PC-9 (cell line): ENCODE measurements around the gene GNG4. TPM values are rescaled to one million over a fixed set of nuclear protein-coding genes. Genes with fewer than 3 reads are reported as not detected.

Experiments used
- Bru-seq: library from RNA; stranded (reverse); fragments of 400-500 nt; gene quantifications from one replicate; lab custom pipeline; 2021; lab: Mats Ljungman, UMichigan
- BruChase-seq, 2 experiments: library from RNA; stranded (reverse); fragments of 400-500 nt; gene quantifications; one replicate each; lab custom pipeline; 2021; lab: Mats Ljungman, UMichigan
- BruUV-seq: library from RNA; stranded (reverse); fragments of 400-500 nt; replicated peaks from 2 replicates; lab custom pipeline; 2021; lab: Mats Ljungman, UMichigan
- CTCF ChIA-PET: fragments of 300-600 bp; sonication (Branson Sonifier 250); formaldehyde crosslinking; loops from one replicate; lab custom pipeline; 2022; ENCODE audit warnings: antibody characterized with exemption; lab: Charles Lee
- POLR2A ChIA-PET: fragments of 300-600 bp; sonication (Branson Sonifier 250); formaldehyde crosslinking; loops from one replicate; lab custom pipeline; 2022; ENCODE audit warnings: antibody characterized with exemption; ENCODE audit not compliant: unreplicated experiment; lab: Charles Lee
- DNase-seq, 2 experiments: peaks; one replicate each; pipeline versions ENCODE4 v3.0.0 to v3.0.0-alpha.2; 2015 to 2022; ENCODE audit warnings: mixed read lengths in 1 of 2
- H2AFZ ChIP-seq: fragments of 200-600 bp; sonication (generic); 2 replicates; pipeline ENCODE4 v1.8.1; 2017; ENCODE audit warnings: antibody characterized with exemption
- H3F3A ChIP-seq: fragments of 200-600 bp; sonication (generic); 2 replicates; pipeline ENCODE4 v1.8.1; 2017; ENCODE audit warnings: antibody characterized with exemption, mild to moderate bottlenecking, low read depth; ENCODE audit not compliant: insufficient read depth
- H3K27ac ChIP-seq: fragments of 200-600 bp; sonication (generic); 2 replicates; pipeline ENCODE4 v1.6.1; 2016; ENCODE audit warnings: mixed run types
- H3K27me3 ChIP-seq: fragments of 200-600 bp; sonication (generic); 2 replicates; pipeline ENCODE4 v1.6.1; 2016; ENCODE audit warnings: low read depth, mixed run types; ENCODE audit not compliant: insufficient read depth
- H3K36me3 ChIP-seq: fragments of 200-600 bp; sonication (generic); 2 replicates; pipeline ENCODE4 v1.6.1; 2016; ENCODE audit warnings: low read depth, mixed run types
- H3K4me1 ChIP-seq: fragments of 200-600 bp; sonication (generic); replicated peaks from 2 replicates; pipeline ENCODE4 v1.6.1; 2016; ENCODE audit warnings: mixed run types; ENCODE audit not compliant: insufficient read depth
- H3K4me2 ChIP-seq: fragments of 200-600 bp; sonication (generic); 2 replicates; pipeline ENCODE4 v1.6.1; 2017; ENCODE audit warnings: mixed run types
- H3K4me3 ChIP-seq: fragments of 200-600 bp; sonication (generic); 2 replicates; pipeline ENCODE4 v1.6.1; 2016; ENCODE audit warnings: mixed run types
- H3K79me2 ChIP-seq: fragments of 200-600 bp; sonication (generic); 2 replicates; pipeline ENCODE4 v1.6.1; 2017; ENCODE audit warnings: low read depth, mixed run types
- H3K9me2 ChIP-seq: fragments of 200-600 bp; sonication (generic); 2 replicates; pipeline ENCODE4 v1.8.1; 2017; ENCODE audit warnings: mild to moderate bottlenecking; ENCODE audit not compliant: insufficient read depth
- H3K9me3 ChIP-seq: fragments of 200-600 bp; sonication (generic); 2 replicates; pipeline ENCODE4 v1.8.1; 2016; ENCODE audit warnings: low read depth; ENCODE audit not compliant: insufficient read depth
- H4K20me1 ChIP-seq: fragments of 200-600 bp; sonication (generic); 2 replicates; pipeline ENCODE4 v1.8.1; 2017; ENCODE audit not compliant: insufficient read depth
- EZH2 ChIP-seq: fragments of 200-600 bp; sonication (generic); IDR thresholded peaks from 2 replicates; pipeline ENCODE4 v1.8.0; 2017; ENCODE audit warnings: antibody characterized with exemption, low read depth
- intact Hi-C: fragments of 100-400 bp; cut with micrococcal nuclease; formaldehyde crosslinking; loops from one replicate; pipeline ENCODE4 v1.10.0; 2022; ENCODE audit not compliant: unreplicated experiment
- long read RNA-seq: library from polyadenylated mRNA; stranded (forward); transcript quantifications from one replicate; pipeline ENCODE4 v2.0.0, GENCODE V29; 2022
- total RNA-seq: library from RNA; stranded (reverse); gene quantifications from 2 replicates; pipeline ENCODE4 v1.2.3, GENCODE V29; 2021
- TF ChIP-seq, protein P1 (sequence below): fragments of 200-600 bp; sonication (generic); conservative IDR thresholded peaks from 2 replicates; pipeline ENCODE4 v1.6.1; 2017; ENCODE audit warnings: mixed run types, antibody characterized with exemption, mild to moderate bottlenecking, moderate library complexity

The GNG4 gene
- 15.5 and 16.3 TPM in 2 replicates for total RNA-seq
- Bru-seq, nascent RNA = percentile 44 among the genes with signal in this experiment
- BruChase-seq, experiment 1, labeled RNA remaining after a 2-hour chase = percentile 41 among the genes with signal in this experiment
- percentile 47 among the genes with signal in this experiment for BruChase-seq, experiment 2, labeled RNA remaining after a 6-hour chase
- long read RNA-seq, full-length matches to known transcripts = 43 of 45 reads
- long read RNA-seq, partial matches to known transcripts = 0 of 45 reads
- long read RNA-seq, other reads (novel, unspliced or antisense) = 2 of 45 reads

GRCh38 chr1:235649368-235650163 is at the start of gene GNG4:
Gene GNG4, minus strand, starts transcription at chr1:235649784. Its CDS starts 65,946 bp downstream, at chr1:235583838.
- H3K27ac ChIP-seq = no peak within 1 kb of the TSS
- no peaks in the 10 kb centered on the region for H4K20me1 ChIP-seq
- TF ChIP-seq, protein P1, sequence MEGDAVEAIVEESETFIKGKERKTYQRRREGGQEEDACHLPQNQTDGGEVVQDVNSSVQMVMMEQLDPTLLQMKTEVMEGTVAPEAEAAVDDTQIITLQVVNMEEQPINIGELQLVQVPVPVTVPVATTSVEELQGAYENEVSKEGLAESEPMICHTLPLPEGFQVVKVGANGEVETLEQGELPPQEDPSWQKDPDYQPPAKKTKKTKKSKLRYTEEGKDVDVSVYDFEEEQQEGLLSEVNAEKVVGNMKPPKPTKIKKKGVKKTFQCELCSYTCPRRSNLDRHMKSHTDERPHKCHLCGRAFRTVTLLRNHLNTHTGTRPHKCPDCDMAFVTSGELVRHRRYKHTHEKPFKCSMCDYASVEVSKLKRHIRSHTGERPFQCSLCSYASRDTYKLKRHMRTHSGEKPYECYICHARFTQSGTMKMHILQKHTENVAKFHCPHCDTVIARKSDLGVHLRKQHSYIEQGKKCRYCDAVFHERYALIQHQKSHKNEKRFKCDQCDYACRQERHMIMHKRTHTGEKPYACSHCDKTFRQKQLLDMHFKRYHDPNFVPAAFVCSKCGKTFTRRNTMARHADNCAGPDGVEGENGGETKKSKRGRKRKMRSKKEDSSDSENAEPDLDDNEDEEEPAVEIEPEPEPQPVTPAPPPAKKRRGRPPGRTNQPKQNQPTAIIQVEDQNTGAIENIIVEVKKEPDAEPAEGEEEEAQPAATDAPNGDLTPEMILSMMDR = no peak
- no peaks in the 10 kb centered on the region for H3K79me2 ChIP-seq
- no peaks in the 10 kb centered on the region for H3K9me3 ChIP-seq
- no peaks in the 10 kb centered on the region for H3K36me3 ChIP-seq
- H3F3A ChIP-seq = no peaks in the 10 kb centered on the region; the same call in 1 of the 2 replicates
- peak within 1 kb of the TSS; percentile 84 for H2AFZ ChIP-seq
- H3K4me3 ChIP-seq = peak within 1 kb of the TSS; percentile 76
- POLR2A ChIA-PET = interaction anchor here (0.7 kb wide), 1 partner anchor 144 kb away, joined by 4 read pairs; no protein-coding TSS in a partner anchor
- peak in 1 of 2 experiments; percentile 34 for DNase-seq
- intact Hi-C loops = loop anchor here (10.0 kb wide), 1 partner anchor 265 kb away; no protein-coding TSS in a partner anchor
- no peaks in the 10 kb centered on the region for H3K27me3 ChIP-seq
- peak within 1 kb of the TSS; percentile 96 for H3K4me2 ChIP-seq
- H3K9me2 ChIP-seq = no peaks in the 10 kb centered on the region
- H3K4me1 ChIP-seq = peaks cover 4% of the 10 kb centered on the region; the same call in 1 of the 2 replicates
- no TSS peak for BruUV-seq
- CTCF ChIA-PET = interaction anchor here (0.6 kb wide), 1 partner anchor 143 kb away, joined by 5 read pairs; no protein-coding TSS in a partner anchor

DNA sequence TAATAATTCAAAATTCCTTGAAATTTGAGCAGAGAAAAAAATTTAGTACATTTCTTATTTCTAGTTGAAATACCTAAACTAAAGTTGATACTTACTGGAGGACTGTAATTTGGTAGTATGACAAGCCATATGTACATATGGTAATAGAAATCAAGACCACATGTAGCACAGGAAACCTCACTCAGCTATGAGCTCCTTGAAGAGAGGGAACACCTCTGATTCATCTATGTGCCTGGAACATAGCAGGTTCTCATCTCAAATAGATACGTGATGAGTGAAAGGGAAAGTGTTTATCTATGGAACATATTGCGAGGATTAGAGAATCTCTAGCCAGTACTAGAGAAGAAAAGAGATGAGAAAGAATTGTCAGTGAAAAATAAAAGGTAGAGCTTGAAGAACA is 47.9 kb upstream of the GNG4 start:
- Histone ChIP-seq H3K27ac (no peak overlapping the region), H3K9me2 (no peaks in the 10 kb centered on the region), H3K4me1 (no peaks in the 10 kb centered on the region), H3K9me3 (no peaks in the 10 kb centered on the region), H3F3A (no peaks in the 10 kb centered on the region), H3K4me2 (no peak overlapping the region), H4K20me1 (no peaks in the 10 kb centered on the region), H3K79me2 (no peaks in the 10 kb centered on the region), H3K27me3 (no peaks in the 10 kb centered on the region), H3K4me3 (no peak overlapping the region), H2AFZ (no peak overlapping the region), H3K36me3 (no peaks in the 10 kb centered on the region)
- BruUV-seq = no TSS peak
- POLR2A ChIA-PET = no interaction called here
- intact Hi-C loops = no loop called here
- DNase-seq = no peak
- TF ChIP-seq EZH2 = no peak
- TF ChIP-seq, protein P1 = no peak
- CTCF ChIA-PET = interaction anchor here (0.6 kb wide), 1 partner anchor 33 kb away, joined by 7 read pairs; no protein-coding TSS in a partner anchor

- Histone ChIP-seq H4K20me1 (no peaks in the 10 kb centered on the region), H3K27ac (no peak overlapping the region), H3F3A (no peaks in the 10 kb centered on the region), H3K27me3 (no peaks in the 10 kb centered on the region), H3K36me3 (no peaks in the 10 kb centered on the region), H3K9me3 (no peaks in the 10 kb centered on the region), H3K9me2 (no peaks in the 10 kb centered on the region), H2AFZ (no peak overlapping the region), H3K4me3 (no peak overlapping the region), H3K79me2 (no peaks in the 10 kb centered on the region), H3K4me1 (no peaks in the 10 kb centered on the region), H3K4me2 (no peak overlapping the region)
- BruUV-seq = no TSS peak
- TF ChIP-seq, protein P1 = no peak
- TF ChIP-seq EZH2 = no peak
- POLR2A ChIA-PET = no interaction called here
- DNase-seq = no peak
- intact Hi-C loops = no loop called here
- CTCF ChIA-PET = no interaction called here
Measured at GRCh38 chr1:235689356-235689755, 39.8 kb upstream of the GNG4 start.
